Measurements from ENCODE around the gene ANKRD18A. TPM values are rescaled to one million over a fixed set of nuclear protein-coding genes. Genes with fewer than 3 reads are reported as not detected.

Gene ANKRD18A
- total and polyA plus RNA-seq, 2 of the 4 experiments (the other 2 are of a cell fraction): not detected

DNA sequence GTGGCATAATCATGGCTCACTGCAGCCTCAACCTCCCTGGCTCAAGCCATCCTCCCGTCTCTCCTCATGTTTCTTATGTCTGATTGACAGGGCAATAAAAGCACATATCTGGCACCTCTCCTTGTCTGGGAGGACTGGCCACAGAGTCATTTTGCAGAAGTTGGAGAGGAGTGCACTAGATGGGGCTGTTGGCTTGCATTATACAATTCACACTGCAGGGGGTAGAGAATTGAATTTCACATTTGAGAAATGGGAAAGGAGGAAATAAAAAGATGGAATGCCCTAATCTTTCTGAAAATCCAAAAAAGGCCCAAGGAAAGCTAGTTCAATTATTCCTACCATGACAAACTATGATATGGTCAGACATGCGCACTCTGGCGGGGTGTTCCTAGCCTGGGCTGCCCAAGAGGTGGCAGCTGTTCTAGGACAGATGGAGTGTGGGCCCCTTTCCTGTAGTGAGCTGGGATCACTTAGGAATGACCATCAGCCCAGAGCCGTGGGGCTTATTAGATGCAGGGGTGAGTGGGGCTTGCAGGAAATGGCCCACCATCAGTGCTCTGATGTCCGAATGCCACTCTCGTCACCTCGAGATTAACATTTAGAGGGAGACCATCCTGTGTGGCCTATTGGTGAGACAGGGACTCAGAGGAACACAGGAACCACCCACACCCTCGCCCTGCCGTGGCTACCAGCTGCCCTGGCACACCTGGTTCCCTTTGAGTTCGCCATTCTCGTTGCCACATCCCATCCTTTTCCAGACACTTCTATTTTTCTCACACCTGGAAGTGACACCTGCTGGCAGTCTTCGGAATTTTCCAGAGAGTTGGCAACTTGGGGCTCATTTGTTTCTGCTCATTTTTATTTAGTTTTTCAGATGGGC lies 21.8 kb upstream of the ANKRD18A start:
- BruUV-seq (replicated peaks): no TSS peak
- H4K20me1 ChIP-seq (ENCODE audit: insufficient read depth, low read length): no peaks in the 10 kb centered on the region
- no peak overlapping the region for H2AK5ac ChIP-seq (ENCODE audit: low read depth, low read length)
- H3K56ac ChIP-seq (ENCODE audit: extremely low read depth, insufficient read depth, low read length): no peak overlapping the region
- H2BK5ac ChIP-seq (ENCODE audit: low read depth, low read length, poor library complexity, severe bottlenecking): no peak overlapping the region
- H2BK120ac ChIP-seq (ENCODE audit: low read depth, low read length): no peak overlapping the region
- H4K8ac ChIP-seq (ENCODE audit: low read depth in 2 of 2, low read length in 2 of 2): no peak overlapping the region
- in situ Hi-C loops (cut with MboI; ENCODE audit: low sequenced_read_pairs) (no loop called here), dilution Hi-C loops (cut with HindIII; ENCODE audit: low sequenced_read_pairs, unreplicated experiment) (no loop called here), intact Hi-C loops (cut with micrococcal nuclease) (no loop called here)
- H3K9ac ChIP-seq (ENCODE audit: low read depth, low read length): no peak overlapping the region
- ChIA-PET CTCF (interaction anchor here (0.6 kb wide), 1 partner anchor 89 kb away, joined by 3 read pairs; no protein-coding TSS in a partner anchor), POLR2A (ENCODE audit: unreplicated experiment) (no interaction called here)
- no peak overlapping the region for H3K14ac ChIP-seq (replicated peaks; ENCODE audit: low read depth, low read length)
- H4K5ac ChIP-seq (ENCODE audit: low read depth, low read length): no peak overlapping the region
- H2AFZ ChIP-seq (replicated peaks; ENCODE audit: low read length, poor library complexity): no peak overlapping the region
- H4K91ac ChIP-seq (ENCODE audit: insufficient read depth, low read depth, low read length): no peak overlapping the region
- no peaks in the 10 kb centered on the region for H3K9me1 ChIP-seq (ENCODE audit: insufficient read depth, low read length)
- H3K27me3 ChIP-seq (ENCODE audit: control insufficient read depth, insufficient read depth, low read length): no peaks in the 10 kb centered on the region; the same call in 1 of the 2 replicates
- H3K23ac ChIP-seq (ENCODE audit: low read depth, low read length): no peak overlapping the region
- H2BK20ac ChIP-seq (ENCODE audit: low read depth, low read length): no peak overlapping the region
- H3K27ac ChIP-seq (ENCODE audit: insufficient read depth, low read length): no peak overlapping the region
- H3K9me3 ChIP-seq (ENCODE audit: control insufficient read depth, insufficient read depth, low read length): no peaks in the 10 kb centered on the region
- no peaks in the 10 kb centered on the region for H3K36me3 ChIP-seq (ENCODE audit: control insufficient read depth, insufficient read depth, low read length)
- H3K4me2 ChIP-seq (ENCODE audit: low read depth, low read length): no peak overlapping the region
- H3K4ac ChIP-seq (ENCODE audit: low read depth, low read length): no peak overlapping the region
- ATAC-seq (ENCODE audit: low read depth) (peak; percentile 79), DNase-seq (peak; percentile 22)
- no peaks in the 10 kb centered on the region for H3K79me1 ChIP-seq (ENCODE audit: low read depth in 1 of 2, low read length in 2 of 2)
- H2BK15ac ChIP-seq (ENCODE audit: low read depth, low read length): no peak overlapping the region
- WGBS, 2 experiments (ENCODE audit: extremely low coverage in 2 of 2, insufficient read length in 1 of 2): 0% methylated on average over 1 of the region's 12 CpGs; no CpG with 5 or more reads in 1 of the 2 experiments
- H3K18ac ChIP-seq (ENCODE audit: low read depth, low read length): no peak overlapping the region
- H3K4me1 ChIP-seq (ENCODE audit: control insufficient read depth, insufficient read depth, low read length): no peaks in the 10 kb centered on the region
- no peak overlapping the region for H3K4me3 ChIP-seq (ENCODE audit: insufficient read depth, low read depth, low read length)
- H2AK9ac ChIP-seq (replicated peaks; ENCODE audit: low read depth, low read length, poor library complexity): no peak overlapping the region
- TF ChIP-seq MXI1 (IDR thresholded peaks at IDR 0.05; ENCODE audit: borderline replicate concordance, low read depth, low read length) (no peak), MAFK (IDR thresholded peaks at IDR 0.05; ENCODE audit: low read depth, low read length) (no peak), FOS (IDR thresholded peaks at IDR 0.05; ENCODE audit: low read depth, low read length) (no peak), RAD21 (IDR thresholded peaks at IDR 0.05; ENCODE audit: low read length) (peak; percentile 68), RCOR1 (IDR thresholded peaks at IDR 0.05; ENCODE audit: insufficient replicate concordance, low read length) (no peak), SMC3 (IDR thresholded peaks at IDR 0.05; ENCODE audit: low read depth, low read length) (peak; percentile 25; the same call in 1 of the 2 replicates), CHD1 (IDR thresholded peaks at IDR 0.05; ENCODE audit: low read depth, low read length) (no peak), RFX5 (IDR thresholded peaks at IDR 0.05; ENCODE audit: low read depth, low read length) (no peak), BHLHE40 (IDR thresholded peaks at IDR 0.05; ENCODE audit: low read depth, low read length) (no peak), MAZ (IDR thresholded peaks at IDR 0.05; ENCODE audit: borderline replicate concordance, low read depth, low read length) (no peak), CEBPB (IDR thresholded peaks at IDR 0.05; ENCODE audit: low read depth, low read length) (no peak), POLR2A (IDR thresholded peaks at IDR 0.05; ENCODE audit: low read depth, low read length) (no peak)
- TF ChIP-seq, protein P1, sequence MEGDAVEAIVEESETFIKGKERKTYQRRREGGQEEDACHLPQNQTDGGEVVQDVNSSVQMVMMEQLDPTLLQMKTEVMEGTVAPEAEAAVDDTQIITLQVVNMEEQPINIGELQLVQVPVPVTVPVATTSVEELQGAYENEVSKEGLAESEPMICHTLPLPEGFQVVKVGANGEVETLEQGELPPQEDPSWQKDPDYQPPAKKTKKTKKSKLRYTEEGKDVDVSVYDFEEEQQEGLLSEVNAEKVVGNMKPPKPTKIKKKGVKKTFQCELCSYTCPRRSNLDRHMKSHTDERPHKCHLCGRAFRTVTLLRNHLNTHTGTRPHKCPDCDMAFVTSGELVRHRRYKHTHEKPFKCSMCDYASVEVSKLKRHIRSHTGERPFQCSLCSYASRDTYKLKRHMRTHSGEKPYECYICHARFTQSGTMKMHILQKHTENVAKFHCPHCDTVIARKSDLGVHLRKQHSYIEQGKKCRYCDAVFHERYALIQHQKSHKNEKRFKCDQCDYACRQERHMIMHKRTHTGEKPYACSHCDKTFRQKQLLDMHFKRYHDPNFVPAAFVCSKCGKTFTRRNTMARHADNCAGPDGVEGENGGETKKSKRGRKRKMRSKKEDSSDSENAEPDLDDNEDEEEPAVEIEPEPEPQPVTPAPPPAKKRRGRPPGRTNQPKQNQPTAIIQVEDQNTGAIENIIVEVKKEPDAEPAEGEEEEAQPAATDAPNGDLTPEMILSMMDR (conservative IDR thresholded peaks at IDR 0.05; ENCODE audit: low read depth, low read length): peak; percentile 54
- TF ChIP-seq, protein P2, sequence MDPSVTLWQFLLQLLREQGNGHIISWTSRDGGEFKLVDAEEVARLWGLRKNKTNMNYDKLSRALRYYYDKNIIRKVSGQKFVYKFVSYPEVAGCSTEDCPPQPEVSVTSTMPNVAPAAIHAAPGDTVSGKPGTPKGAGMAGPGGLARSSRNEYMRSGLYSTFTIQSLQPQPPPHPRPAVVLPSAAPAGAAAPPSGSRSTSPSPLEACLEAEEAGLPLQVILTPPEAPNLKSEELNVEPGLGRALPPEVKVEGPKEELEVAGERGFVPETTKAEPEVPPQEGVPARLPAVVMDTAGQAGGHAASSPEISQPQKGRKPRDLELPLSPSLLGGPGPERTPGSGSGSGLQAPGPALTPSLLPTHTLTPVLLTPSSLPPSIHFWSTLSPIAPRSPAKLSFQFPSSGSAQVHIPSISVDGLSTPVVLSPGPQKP (IDR thresholded peaks at IDR 0.05; ENCODE audit: borderline replicate concordance, low read depth, low read length): no peak
- TF ChIP-seq, protein P3, sequence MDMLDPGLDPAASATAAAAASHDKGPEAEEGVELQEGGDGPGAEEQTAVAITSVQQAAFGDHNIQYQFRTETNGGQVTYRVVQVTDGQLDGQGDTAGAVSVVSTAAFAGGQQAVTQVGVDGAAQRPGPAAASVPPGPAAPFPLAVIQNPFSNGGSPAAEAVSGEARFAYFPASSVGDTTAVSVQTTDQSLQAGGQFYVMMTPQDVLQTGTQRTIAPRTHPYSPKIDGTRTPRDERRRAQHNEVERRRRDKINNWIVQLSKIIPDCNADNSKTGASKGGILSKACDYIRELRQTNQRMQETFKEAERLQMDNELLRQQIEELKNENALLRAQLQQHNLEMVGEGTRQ (IDR thresholded peaks at IDR 0.05; ENCODE audit: low read depth, low read length): no peak

All from IMR-90 (cell line).